HEK293 (cell line): Measurements from ENCODE around the gene CASKIN2.

Source experiments
- BCL11A ChIP-seq: fragments of 450-650 bp; formaldehyde crosslinking; IDR thresholded peaks from 2 replicates; pipeline ENCODE4 v1.5.1; 2016; ENCODE audit warnings: low read depth, missing biosample characterization, missing genetic modification characterization
- KLF10 ChIP-seq: fragments of 450-650 bp; IDR thresholded peaks from 2 replicates; pipeline ENCODE4 v1.5.1; 2018; ENCODE audit warnings: missing biosample characterization, mild to moderate bottlenecking, missing genetic modification characterization
- ZNF558 ChIP-seq: fragments of 450-650 bp; formaldehyde crosslinking; IDR thresholded peaks from 2 replicates; pipeline ENCODE4 v1.5.1; 2016; ENCODE audit warnings: missing biosample characterization, missing genetic modification characterization
- ZNF660 ChIP-seq: fragments of 450-650 bp; IDR thresholded peaks from 2 replicates; pipeline ENCODE4 v1.5.1; 2018; ENCODE audit warnings: missing biosample characterization, mild to moderate bottlenecking, missing genetic modification characterization
- TF ChIP-seq, protein P1 (sequence below): fragments of 450-650 bp; formaldehyde crosslinking; IDR thresholded peaks from 2 replicates; pipeline ENCODE4 v1.5.1; 2016; ENCODE audit warnings: missing biosample characterization, missing genetic modification characterization

DNA sequence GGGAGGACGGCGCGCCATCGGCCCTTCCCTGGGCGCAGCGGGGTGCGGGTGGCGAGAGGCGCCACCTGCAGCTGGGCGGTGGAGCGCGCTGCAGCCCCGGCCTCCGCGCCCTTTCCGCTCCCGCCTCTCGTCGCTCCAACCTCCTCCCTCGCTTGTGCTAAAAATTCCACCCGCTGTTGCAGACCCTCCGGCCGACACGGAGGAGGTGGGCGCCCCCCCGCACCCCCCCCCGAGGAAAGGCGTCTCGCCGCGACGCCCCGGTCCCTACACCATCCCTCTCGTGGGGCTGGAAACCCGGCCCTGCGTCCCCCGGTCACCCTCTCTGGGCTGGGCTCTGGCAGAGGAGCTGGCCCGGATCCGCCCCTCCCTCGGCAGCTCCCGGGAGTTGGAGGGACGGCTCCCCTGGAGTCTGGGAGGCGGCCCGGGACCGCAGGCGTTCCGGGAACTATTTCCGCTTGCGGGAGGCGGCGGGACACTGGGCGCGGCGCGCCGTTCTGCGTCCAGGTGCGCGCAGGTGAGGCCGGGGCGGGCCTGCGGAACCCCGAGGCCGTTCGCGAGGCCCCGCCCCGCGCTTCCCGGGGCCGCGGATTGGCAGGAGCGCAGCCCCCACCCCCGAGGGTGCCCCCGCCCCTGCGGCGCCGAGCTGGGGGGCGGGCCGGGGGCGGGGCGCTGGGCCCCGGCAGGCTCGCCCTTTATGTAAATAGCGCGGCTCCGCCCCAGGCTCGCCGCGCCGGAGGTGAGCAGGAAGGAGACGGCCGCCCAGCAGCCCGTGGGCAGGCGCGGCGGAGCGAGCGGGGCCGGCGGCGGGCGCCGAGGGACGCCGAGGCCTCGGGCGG, 9.9 kb upstream of the CASKIN2 start, which contains the start of gene LLGL2:
- no peak for TF ChIP-seq ZNF558 (tag by site-specific recombination)
- TF ChIP-seq KLF10 (tag by site-specific recombination): peak; percentile 92
- TF ChIP-seq, protein P1, sequence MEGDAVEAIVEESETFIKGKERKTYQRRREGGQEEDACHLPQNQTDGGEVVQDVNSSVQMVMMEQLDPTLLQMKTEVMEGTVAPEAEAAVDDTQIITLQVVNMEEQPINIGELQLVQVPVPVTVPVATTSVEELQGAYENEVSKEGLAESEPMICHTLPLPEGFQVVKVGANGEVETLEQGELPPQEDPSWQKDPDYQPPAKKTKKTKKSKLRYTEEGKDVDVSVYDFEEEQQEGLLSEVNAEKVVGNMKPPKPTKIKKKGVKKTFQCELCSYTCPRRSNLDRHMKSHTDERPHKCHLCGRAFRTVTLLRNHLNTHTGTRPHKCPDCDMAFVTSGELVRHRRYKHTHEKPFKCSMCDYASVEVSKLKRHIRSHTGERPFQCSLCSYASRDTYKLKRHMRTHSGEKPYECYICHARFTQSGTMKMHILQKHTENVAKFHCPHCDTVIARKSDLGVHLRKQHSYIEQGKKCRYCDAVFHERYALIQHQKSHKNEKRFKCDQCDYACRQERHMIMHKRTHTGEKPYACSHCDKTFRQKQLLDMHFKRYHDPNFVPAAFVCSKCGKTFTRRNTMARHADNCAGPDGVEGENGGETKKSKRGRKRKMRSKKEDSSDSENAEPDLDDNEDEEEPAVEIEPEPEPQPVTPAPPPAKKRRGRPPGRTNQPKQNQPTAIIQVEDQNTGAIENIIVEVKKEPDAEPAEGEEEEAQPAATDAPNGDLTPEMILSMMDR (tag by site-specific recombination): peak; percentile 96
- TF ChIP-seq ZNF660 (tag by site-specific recombination): peak; percentile 55; the same call in 1 of the 2 replicates
- peak; percentile 60; the same call in 1 of the 2 replicates for TF ChIP-seq BCL11A
